HG03575 (cell line): ENCODE data around the gene GNA14.
"Not testable (repeated sequence)": the region's sequence is repeated elsewhere in the genome, so short reads cannot be mapped to it uniquely, and the experiment has no call there.

ENCODE experiments used
- ATAC-seq: cut with Tn5 transposase; IDR thresholded peaks from one replicate; pipeline ENCODE4 v1.9.1; 2021; ENCODE audit not compliant: unreplicated experiment, insufficient number of reproducible peaks, low FRiP score; ENCODE audit errors: extremely low read depth

The GNA14 gene

DNA sequence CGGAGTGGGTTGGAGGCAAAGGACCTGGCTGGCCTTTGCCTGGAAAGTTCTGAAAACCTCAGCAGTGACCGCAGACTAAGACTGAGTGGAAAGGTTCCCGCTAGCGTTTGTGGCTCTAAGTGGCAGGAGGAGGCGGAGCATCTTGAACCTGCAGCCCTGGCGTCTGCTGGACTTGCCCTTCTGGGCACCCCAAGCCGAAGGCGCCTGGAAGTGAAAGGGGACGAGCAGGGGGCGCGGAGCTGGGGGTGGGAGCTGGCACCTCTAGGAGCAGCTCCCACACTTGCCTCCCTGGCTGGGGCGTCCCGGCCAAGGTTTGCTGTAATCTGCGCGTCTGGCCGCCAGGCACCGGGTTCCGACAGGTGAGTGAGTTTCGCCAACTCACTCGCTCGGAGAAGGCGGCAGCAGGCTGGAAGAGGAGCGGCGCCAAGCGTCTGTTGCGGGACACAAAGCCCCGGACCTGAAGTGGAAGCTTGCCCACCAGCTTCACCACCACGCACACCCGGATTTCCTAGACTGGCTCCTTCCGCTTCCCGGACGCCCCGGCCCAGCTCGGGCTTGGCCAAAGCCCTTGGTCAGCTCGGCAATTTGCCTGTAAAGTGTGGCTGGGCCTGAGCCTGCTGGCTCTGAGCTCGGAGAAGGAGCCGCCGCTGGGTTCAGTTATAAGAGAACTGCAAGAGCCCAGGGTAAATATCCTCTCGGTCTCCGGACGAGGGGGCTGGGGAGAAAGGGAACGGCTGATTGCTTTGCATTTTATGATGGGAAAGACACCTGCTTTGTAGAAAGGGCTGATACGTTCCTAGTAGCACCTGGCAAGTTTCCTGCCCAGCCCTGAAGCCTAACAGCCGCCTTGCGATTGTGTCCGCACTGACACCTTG, at the start of gene GNA14:
Gene GNA14, minus strand, starts transcription at position 89 of the 875 bp plus-strand sequence. CDS start 529 bp downstream, outside the sequence.
- ATAC-seq: no peak

DNA sequence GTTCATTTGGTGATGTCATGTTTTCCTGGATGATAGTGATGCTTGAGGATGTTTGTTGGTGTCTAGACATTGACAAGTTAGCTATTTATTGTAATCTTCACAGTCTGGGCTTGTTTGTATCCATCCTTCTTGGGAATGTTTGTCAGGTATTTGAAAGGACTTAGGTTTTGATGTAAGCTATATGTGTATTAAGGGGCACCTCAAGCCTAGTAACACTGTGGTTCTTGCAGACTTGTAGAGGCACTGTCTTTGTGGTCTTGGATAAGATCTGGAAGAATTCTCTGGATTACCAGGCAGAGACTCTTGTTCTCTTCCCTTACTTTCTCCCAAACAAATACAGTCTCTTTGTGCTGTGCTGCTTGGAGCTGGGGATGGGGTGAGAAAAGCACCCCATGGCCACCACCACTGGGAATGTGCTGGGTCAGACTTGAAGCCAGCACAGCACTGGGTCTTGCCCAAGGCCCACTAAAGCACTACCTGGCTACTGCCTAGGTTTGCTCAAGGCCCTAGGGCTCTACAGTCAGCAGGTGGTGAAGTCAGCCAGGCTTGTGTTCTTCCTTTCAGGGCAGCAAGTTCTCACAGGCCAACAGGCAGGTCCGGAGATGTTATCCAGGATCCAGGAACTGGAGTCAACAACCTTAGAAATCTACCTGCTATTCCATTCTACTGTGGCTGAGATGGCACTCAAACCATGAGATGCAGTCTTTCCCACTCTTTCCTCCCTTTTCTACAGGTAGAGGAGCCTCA, 49.3 kb upstream of the GNA14 start:
- ATAC-seq: no peak

DNA sequence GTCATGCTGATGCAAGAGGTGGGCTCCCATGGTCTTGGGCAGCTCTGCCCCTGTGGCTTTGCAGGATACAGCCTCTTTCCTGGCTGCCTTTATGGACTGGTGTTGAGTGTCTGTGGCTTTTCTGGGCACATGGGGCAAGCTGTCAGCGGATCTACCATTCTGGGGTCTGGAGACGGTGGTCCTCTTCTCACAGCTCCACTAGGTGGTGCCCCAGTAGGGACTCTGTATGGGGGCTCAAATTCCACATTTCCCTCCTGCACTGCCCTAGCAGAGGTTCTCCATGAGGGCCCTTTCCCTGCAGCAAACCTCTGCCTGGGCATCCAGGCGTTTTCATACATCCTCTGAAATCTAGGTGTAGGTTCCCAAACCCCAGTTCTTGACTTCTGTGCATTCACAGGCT, 42.6 kb upstream of the GNA14 start:
- not testable (repeated sequence) for ATAC-seq

DNA sequence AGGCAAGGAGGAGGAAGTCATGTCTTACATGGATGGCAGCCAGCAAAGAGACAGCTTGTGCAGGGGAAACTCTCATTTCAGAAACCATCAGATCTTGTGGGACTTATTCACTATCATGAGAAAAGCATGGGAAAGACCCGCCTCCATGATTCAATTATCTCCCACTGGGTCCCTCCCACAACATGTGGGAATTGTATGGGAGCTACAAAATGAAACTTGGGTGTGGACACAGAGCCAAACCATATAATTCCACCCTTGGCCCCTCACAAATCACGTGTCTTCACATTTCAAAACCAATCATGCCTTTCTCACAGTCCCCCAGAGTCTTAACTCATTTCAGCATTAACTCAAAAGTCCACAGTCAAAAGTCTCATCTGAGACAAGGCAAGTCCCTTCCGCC, 42.0 kb upstream of the GNA14 start:
- ATAC-seq: not testable (repeated sequence)

DNA sequence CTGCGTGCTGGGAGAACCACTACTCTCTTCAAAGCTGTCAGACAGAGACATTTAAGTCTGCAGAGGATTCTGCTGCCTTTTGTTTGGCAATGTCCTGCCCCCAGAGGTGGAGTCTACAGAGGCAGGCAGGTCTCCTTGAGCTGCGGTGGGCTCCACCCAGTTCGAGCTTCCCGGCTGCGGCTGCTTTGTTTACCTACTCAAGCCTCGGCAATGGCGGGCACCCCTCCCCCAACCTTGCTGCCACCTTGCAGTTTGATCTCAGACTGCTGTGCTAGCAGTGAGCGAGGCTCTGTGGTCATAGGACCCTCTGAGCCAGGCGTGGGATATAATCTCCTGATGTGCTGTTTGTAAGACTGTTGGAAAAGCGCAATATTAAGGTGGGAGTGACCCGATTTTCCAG, 39.6 kb upstream of the GNA14 start:
- ATAC-seq: not testable (repeated sequence)

DNA sequence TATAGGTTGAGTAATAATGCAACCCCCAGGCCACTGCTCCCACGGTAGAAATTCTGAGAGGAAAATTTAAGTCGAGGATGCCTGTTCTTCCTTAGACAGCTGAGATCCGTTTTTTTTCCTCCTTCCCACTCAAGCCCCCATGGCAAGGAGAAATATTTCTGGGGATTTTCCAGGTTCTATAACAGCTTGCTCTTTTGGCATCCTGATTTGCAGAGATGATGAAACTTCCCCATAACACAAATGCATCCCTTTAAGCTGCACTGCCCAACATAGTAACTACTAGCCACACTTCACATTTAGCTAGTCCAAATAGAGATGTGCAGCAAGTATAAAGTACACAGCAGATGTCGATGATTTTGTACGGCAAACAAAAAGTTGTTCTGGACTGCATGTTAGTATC, 32.5 kb upstream of the GNA14 start:
- no peak for ATAC-seq

DNA sequence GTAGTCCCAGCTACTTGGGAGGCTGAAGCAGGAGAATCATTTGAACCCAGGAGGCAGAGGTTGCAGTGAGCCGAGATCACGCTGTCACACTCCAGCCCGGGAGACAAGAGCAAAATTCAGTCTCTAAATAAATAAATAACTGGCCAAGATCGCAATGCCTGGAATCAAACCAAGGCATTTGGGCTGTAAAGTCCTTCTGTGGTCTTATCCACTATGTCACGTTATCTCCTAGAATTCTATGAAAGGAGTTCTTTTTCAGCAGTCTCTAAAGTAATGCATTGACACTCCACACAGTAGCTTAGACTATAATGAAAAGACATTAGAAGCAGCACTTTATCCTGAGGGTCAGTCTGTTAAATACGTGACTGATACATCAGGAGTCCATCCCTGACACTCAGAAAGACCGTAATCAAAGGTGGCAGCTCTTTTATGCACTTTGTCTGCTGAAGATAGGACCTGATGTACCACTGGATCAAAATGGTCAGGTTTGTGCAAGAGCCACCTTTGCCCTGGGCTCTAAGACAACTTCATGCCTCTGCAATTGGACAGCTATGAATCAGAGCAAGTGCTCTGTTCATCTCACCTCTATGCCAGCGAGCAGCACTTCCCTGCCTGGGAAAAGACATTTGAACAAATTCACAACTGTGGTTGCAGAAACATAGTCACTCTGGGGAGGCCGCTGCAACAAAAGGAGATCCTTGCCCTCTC, 31.7 kb upstream of the GNA14 start:
- ATAC-seq: no peak

DNA sequence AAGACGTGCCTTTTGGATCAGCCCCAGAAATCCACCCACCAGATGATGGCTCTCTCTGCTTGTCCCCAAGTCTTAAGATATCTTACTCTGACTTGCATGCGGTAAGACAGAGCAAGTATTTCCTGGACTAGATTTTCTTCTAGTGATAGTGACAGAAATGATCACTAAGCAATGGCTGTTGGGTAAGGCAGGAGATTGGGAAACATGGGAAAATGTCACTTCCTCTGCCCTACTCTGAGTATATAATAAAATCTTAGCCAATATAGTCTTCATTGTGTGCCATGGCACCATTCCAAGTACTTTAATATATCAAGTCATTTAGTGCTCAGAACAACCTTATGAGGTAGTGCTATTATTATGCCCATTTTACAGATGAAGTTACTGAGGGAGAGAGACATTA, 31.0 kb upstream of the GNA14 start:
- ATAC-seq: no peak

DNA sequence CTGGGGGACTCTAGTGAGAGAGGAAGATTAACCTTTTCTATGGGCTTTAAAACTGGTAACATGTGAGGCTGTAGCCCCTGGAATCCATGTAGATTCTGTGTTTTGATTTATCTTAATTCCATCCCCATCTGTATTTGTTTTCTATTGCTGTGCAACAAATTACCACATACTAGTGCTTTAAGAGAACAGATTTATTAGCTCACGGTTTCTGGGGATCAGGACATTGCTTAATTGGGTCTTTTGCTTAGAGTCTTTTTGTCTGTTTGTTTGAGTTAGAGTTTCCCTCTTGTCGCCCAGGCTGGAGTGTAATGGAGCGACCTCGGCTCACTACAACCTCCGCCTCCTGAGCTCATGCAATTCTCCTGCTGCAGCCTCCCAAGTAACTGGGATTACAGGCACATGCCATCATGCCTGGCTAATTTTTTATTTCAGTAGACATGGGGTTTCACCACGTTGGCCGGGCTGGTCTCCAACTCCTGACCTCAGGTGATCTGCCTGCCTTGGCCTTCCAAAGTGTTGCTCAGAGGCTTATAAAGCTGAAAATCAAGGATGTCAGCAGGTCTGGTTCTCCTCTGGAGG, 29.9 kb upstream of the GNA14 start:
- ATAC-seq: no peak

DNA sequence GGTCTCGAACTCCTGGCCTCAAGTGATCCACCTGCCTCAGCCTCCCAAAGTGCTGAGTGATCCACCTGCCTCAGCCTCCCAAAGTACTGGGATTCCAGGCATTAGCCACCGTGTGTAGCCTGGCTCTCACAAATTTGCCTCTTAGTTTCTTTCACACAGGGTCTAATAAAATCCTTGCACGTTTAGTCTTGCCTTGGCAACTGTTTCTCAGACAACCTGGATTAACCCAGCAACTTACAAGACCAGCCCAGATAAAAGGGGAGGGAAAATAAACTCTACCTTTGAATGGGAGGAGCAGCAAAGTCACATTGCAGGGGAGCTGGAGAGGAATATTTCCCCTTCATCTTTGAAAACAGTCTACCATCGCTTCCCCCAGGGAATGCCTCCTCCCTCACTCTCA, 29.3 kb upstream of the GNA14 start:
- ATAC-seq: no peak

DNA sequence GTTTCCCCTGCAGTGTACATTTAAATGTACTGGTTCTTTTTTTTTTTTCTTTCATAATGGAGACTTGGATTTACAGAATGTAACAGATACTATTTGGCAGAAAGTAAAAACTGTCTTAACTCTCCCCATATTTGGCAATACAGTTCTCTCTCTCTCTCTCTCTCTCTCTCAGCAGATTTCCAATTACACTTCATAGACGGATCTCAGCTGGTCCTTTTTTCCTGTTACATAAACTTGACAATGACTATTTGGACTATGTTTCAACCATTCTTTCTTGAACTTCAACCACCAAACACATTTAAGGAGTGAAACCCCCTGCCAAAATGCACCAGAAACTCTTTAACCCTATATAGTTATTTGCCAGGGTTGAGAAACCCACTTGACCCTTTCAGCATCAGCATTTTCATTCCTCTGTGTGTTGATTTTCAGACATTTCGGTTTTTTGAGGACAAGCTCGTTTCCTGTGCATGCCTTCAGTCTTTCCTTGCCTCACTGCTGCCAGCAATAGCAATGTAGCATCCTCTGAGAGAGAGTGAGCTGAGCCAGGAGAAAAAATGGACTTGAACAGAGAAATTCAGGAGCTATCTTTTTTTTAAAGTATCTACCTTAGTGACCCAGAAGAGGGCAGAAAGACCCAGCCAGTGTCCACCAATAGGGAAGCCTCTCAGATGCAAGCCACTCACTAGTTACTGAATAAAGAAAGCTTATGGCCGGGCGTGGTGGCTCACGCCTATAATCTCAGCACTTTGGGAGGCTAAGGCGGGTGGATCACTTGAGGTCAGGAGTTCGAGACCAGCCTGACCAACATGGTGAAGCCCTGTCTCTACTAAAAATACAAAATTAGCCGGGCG, 26.0 kb upstream of the GNA14 start:
- ATAC-seq: no peak

DNA sequence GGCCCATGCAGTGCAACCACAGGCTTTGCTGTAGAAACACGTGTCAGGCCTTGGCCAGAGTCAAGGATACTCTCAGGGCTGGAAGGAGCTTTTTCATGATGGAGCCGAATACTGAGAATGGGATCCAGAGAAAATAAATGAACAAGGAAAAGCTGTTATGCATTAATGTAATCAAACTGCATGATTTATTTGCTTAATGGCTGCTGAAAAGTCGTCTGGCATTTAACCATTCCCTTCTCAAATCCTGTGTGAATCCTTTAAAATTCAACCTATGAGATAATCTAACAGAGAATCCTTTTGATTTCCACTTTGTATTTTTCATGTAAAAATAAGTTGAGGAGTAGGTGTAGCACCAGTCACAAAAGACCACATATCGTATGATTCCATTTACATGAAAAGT, 24.1 kb upstream of the GNA14 start:
- ATAC-seq: no peak

DNA sequence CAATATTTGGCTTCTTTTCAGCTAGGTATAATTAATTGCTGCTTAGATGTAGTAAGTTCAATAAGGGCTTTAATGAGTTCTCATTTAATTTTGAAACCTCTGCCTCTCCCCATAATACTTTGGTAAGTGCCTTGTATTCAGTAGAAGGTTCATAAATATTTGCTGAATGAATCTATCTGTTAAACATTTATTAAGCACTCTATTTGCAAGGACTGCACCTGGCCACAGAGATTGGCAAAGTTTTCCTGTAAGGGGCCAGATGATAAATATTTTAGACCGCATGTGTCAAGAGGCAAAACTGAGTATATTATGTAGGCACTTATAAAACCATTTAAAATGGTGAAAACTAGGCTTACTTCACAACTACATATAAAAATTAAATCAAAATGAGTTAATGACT, 19.0 kb upstream of the GNA14 start:
- no peak for ATAC-seq

DNA sequence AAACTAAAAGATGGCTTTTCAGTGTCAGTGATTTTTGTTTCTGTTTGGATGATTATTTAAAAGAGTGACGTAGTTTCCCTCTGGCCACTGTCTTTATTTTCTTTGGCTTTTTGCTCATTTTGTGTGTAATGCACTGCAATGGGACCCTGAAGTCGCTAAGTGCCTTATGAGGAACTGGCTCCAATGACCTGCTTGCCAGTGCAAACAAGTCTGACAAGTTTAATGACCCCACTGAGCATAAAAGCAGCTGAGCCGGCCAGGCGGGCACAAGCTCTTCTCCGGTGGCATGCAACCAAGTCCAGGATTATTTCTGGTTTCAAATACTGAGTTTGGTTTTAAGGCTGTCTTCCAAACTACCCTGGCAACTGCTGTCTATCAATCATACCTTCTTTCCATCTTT, 15.6 kb upstream of the GNA14 start:
- ATAC-seq: no peak

DNA sequence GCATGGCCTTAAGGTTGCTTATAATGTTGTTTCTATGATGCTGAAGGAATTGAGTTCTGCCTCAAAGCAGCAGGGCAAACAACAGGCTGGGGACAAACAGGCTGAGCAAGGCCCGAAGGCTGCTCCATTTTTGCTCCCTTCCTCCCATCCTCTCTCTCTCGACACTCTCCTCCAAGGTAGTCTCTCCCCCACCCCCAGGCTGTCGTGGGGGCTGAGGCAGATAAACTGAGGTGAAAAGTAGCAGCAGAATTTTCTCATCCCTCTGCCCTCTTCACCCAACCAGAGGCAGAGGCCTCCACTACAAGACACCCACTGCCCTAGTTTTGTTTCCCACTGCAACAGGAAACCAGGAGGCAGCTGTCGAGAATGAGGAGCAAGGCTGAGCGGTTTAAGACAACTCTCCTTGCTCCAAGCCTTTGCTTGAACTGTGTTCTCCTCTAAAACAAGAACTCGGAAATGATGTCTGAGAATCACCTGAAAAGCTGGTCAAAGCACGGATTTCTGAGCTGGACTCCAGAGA, 13.5 kb upstream of the GNA14 start:
- ATAC-seq: no peak

DNA sequence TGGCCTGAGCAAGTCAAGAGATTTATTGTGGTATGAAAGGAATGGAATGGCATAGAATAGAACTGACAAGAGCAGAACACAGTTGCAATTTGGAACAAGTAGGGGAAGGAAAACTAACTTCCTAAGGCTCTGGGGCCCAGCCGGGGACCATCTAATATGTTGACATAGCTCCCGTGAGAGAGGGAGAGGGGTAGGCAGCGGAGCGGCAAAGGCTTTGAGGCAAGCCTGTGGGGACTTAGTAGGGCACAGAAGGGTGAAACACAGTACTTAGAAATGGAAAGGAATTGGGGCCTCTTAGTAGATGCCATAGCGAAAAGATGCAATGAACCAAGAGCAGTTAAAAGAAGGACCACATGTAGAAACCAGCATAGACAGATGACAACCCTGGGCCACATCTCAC, 11.8 kb upstream of the GNA14 start:
- no peak for ATAC-seq

DNA sequence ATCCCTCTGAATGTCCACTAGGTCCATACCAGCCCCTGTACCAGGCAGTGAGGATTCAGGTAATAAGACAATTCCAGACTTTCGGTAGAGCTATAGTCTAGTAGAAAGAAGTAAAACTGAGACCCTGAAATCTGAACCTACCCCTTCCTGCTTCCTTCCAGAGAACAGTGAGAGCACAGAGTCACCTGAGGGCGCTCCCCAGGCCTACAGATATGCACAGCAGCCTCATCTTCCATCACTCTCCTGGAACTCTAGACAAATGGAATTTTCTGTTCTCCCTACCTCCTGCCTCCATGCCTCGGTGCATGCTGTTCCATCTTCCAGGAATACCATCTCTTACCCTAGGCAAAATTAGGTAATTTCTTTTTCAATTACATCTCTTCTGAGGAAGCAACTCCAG, 3.1 kb upstream of the GNA14 start:
- no peak for ATAC-seq

DNA sequence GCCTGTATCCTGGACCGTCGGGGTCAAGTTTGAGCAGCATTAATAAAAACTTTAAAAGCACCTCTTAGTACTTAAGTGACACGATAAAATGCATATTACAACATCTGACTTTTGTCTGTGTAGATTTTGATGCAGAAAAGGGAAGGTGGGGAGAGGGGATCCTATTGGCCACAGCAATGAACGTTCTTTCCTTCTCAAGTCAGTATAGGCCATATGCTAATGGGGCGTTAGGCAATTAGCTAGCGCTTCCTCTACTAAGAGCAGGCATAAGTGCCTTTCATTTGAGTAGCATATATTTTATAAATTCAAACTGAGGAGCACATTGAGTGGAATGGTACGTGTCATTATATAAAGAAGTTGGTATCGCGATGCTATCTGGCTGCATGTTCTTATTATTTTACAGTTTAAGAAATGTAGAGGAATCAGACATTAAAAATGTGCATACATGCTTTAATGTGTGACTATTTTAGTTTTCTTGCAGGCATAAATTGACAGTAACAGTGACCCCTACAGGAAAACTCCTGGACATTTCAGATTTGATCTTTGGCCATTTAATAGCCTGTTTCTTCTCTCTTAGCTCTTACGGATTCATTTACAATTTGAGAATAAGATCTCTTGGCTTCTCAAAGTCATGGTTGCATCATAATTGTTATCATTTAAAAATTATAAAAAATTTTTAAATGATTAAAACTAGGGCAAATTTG, 1.1 kb upstream of the GNA14 start:
- ATAC-seq: no peak
